ENCODE measurements around the gene SLC25A47. TPM values are rescaled to one million over a fixed set of nuclear protein-coding genes. Genes with fewer than 3 reads are reported as not detected.
"Not testable (repeated sequence)": the region's sequence is repeated elsewhere in the genome, so short reads cannot be mapped to it uniquely, and the experiment has no call there.

The SLC25A47 gene
- polyA plus RNA-seq, 4 donors, result 0.05 TPM; not detected in 3

DNA sequence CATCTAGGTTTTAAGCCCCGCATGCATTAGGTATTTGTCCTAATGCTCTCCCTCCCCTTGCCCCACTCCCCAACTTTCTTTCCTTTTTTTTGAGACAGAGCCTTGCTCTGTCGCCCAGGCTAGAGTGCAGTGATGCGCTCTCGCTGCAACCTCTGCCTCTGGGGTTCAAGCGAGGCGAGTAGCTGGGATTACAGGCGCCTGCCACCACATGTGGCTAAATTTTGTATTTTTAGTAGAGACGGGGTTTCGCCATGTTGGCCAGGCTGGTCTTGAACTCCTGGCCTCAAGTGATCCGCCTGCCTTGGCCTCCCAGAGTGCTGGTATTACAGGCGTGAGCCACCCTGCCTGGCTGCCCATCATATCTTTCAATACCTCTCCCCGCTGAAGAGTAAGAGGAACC lies 19.7 kb downstream of the SLC25A47 start:
- DNase-seq (ENCODE audit: low read depth in 4 of 4, low spot score in 3 of 4), result not testable (repeated sequence)

DNA sequence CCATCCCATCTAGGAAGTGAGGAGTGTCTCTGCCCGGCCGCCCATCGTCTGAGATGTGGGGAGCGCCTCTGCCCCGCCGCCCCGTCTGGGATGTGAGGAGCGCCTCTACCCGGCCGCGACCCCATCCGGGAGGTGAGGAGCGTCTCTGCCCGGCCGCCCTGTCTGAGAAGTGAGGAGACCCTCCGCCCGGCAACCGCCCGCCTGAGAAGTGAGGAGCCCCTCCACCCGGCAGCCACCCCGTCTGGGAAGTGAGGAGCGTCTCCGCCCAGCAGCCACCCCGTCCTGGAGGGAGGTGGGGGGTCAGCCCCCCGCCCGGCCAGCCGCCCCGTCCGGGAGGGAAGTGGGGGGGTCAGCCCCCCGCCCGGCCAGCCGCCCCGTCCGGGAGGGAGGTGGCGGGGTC lies 21.5 kb downstream of the SLC25A47 start:
- not testable (repeated sequence) for DNase-seq (ENCODE audit: low read depth in 4 of 4, low spot score in 3 of 4)

DNA sequence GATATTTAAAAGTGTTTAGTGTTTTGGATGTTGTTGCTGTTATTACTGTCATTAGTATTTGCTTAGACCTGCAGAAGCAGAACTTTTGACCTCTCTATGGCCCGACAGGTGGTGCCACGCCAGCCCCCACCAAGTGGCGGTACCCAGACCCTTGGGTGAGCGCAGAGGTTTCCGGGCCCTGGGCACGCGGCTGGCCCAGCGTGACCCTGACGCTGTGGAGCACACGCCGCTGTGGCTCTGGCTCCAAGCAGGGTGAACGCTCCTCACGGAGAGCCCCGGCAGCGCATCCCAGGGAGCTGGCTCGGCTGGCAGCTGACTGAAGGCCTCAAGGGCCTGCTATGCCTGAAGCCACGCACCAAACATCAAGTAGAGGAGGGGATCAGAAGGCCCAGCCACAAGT lies 22.6 kb downstream of the SLC25A47 start:
- DNase-seq (ENCODE audit: low read depth in 4 of 4, low spot score in 3 of 4), result no peak

DNA sequence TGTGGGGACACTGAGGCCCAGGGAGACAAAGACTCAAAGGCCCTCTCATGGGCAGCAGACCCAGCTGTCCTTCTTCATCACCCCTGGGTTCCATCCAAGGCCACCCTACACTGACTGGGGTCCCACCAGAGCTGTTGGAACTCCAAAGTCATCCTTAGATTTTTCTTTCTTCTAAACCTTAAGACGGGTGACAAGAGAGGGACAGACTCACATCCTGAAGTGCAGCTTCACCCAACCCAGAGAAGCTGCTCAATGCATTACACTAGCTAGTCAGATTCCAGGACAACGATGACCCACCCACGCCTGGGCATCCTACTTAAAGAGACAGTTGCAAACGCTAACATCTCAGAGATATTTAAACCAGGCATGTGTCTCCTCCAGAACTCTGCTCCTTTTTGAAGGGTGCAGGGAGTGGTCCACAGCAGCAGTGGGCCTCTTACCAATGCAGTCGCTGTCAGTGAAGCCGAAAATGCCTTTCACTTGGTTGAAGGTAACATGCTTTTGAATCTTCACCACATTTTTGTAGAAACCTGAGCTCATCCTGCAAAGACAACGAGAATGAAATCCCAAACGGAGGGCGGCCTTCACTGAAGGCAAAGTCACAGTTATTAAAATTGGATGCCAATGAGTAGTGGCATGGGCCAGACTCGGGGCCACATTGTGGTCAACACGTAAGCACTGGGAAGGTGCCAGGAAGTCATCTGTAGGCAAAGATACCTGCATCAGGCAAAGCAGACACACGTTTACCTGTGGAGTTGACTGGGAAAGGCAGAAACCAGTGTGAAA lies 23.4 kb downstream of the SLC25A47 start:
- no peak for DNase-seq (ENCODE audit: low read depth in 4 of 4, low spot score in 3 of 4)

DNA sequence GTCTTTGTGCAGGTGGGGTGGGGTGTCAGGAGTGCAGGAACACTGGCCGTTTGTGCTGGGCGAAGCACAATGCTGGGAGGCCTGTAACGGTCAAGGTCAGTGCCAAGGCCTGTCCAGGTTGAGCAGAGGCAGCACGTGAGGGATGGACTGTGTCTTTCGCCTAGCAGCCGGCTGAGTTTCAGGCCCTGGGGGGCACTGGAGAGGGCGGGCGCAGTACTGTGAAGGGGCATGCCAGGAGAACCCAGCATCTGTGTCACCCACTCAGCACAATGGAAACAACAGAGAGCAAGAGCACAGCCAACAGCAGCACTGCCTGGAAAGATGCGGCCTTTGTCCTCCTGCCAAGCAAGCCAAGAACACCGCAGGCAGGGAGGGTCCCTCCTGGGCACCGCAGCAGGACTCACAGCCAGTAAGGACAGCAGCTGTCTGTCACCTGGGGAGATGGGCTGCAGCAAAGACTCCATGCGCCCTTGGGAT lies 25.2 kb downstream of the SLC25A47 start:
- no peak for DNase-seq (ENCODE audit: low read depth in 4 of 4, low spot score in 3 of 4)

DNA sequence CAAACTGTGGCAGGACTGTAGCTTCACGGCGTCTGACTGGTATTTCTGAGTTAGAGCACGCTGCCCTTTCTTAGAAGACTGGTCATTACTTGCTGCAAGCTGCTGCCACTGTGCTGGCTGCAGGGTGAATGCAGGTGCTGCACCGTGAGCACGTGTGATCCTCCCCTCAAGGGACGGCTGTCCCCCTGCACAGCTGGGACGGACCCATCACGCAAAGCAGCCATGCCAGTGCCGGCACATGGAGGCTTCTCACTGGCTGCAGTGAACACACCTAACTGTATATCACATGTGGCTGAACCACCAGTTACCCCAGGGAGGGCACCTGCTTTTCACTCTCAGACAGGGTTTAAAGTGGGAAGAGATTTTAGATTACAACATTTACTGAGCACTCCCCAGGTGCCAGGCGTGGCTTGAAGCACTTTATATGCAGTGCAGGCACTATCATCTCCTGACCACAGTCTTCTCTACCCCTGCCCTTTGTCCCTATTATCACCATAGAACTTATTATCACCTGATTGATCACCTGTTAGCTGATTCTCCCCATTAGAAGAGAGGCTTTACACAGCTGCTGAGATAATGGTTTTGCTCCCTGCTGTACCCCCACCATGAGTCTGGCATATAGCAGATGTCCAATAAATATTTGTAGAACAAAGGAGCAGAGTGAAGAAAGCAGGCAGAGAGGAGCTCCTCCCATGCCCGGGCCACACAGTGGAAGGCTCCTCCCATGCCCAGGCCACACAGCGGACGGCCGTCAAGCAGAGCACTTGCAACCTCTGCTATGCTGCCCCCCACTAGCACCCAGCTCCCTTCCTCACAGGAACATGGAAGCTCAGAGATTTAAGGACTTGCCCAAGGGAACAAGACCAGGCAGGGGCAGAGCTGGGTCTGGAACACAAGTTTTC lies 25.9 kb downstream of the SLC25A47 start:
- DNase-seq (ENCODE audit: low read depth in 4 of 4, low spot score in 3 of 4), result no peak

DNA sequence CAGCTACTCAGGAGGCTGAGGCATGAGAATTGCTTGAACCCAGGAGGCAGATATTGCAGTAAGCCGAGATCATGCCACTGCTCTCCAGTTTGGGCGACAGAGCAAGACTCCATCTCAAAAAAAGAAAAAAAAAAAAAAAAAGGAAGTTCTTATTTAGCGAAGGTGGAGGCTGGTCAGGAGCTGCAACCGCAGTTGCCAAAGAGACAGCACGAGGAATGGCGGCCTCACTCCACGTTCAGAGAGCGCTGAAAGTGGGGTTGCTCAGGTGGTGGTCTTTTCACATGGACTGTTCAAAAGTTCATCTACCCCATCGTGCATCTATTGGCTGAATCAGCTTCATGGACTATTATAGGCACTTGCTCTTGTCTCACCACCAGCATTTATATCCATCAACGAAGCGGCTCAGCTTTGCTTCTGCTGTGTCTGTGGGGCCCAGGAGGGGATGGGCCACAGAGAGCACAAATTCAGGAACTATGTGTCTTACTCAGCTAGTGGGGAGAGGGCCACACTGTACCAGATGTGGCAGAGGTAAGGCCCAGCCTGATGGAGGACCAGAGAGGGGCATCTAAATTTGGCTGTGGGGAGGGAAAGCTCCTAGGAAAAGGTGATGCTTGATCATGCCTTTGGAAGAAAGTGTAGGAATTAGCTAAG lies 27.3 kb downstream of the SLC25A47 start:
- no peak for DNase-seq (ENCODE audit: low read depth in 4 of 4, low spot score in 3 of 4)

DNA sequence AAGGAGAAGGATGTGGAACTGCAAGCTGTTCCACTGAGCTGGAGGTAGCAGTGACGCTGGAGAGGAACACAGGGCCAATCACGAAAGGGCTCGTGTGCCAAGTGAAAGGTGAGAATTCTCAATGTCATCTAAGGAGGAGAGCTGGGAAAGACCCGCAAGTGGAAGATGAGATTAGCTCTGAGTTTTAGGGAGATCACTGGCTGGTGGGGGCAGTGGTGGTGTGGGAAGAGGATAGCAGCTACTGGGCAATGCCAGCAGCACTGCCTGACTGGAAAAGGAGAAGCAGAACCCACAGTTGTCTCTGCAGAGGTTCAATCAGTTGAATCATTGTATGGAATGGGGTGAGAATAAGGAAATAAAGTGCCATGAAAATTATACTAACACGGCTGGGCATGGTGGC lies 27.8 kb downstream of the SLC25A47 start:
- no peak for DNase-seq (ENCODE audit: low read depth in 4 of 4, low spot score in 3 of 4)

DNA sequence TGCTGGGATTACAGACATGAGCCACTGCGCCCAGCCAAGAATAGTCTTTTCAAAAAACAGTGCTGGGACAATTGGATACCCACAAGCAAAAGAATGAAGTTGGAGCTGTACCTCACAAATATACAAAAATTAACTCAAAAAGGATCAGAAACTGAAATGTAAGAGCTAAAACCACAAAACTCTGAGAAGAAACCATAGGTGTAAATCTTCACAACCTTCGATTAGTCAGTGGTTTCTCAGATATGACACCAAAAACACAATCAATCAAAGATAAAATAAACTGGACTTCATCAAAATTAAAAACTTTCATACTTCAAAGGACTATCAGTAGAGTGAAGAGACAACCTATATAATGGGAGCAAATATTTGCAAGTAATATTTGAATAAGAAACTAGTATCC lies 35.3 kb downstream of the SLC25A47 start:
- DNase-seq (ENCODE audit: low read depth in 4 of 4, low spot score in 3 of 4), result no peak

DNA sequence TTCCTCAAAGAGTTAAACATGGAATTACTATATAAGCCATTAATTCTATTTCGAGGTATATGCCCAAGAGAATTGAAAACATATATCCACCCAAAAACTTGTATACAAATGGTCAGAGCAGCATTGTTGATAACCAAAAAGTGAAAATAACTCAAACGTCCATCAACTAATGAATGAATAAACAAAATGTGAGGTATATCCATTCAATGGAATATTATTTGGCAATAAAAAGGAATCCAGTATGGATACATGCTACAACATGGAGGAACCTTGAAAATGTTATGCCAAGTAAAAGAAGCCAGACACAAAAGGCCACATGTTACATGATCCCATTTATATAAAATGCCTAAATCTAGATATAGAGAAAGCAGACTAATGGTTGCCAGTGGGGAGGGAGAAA lies 36.0 kb downstream of the SLC25A47 start:
- DNase-seq (ENCODE audit: low read depth in 4 of 4, low spot score in 3 of 4), result no peak

DNA sequence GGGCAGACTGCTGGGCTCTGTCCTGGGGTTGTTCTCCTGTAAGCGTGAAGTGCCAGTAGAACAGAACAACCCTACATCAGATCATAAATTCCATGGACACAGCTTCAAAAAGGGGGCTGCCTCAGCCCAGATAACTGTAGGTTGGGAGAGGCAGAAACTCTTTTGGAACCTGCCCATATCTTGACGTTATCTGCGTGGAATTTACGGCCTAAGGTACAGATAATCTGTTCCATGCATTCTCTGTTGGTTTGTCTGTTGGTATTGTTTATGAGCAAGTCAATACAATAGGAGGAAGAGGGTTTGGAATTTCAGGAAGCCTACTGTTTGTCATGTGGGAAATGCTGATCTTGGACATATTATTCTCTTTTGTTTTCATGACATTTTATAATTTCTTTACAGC lies 36.7 kb downstream of the SLC25A47 start:
- no peak for DNase-seq (ENCODE audit: low read depth in 4 of 4, low spot score in 3 of 4)

DNA sequence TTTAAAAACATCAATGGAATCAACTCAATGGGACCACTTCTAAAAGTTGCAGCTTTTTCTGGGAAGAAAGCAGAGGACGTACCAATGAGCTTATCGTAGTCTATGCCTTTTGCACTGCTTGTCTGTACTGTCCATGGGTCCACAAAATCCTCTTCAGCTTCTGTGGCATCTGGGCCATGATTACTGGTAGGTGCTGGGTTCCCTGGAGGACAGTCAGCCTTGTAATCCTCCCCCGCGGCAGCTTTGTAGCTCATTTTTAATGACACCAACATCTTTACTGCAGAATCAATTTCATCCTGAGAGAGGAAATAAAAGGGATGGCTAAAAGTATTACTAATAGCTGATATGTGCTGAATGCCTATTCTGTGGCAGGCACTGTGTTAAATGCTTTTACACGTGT lies 38.5 kb downstream of the SLC25A47 start:
- DNase-seq (ENCODE audit: low read depth in 4 of 4, low spot score in 3 of 4), result no peak

DNA sequence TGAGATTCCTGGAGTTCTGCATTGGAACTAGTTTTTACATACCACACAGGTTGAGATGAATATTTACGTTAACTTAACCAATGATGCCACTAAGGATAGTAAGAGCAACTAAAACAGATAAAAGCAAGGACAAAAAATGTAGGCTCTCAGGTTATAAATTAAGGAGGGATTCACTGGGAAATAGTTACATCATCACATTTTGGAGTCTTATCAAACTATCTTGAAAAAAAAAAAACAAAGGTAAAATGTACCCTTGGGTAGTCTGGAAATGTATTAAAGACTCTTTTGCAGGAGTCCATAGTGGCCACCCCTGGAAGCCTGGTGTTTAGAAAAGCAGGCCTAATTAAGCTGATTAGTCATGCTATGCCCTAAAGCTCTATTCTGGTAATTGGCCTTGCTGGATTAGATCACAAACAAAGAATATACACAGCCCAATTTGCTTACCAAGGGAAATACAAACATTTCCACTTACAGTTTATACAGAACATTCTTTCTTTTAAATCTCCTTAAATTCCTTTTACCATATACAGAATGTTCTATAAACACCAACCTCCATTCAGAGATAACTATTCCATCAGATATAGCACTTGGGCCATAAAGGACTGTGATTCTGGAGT lies 39.3 kb downstream of the SLC25A47 start:
- no peak for DNase-seq (ENCODE audit: low read depth in 4 of 4, low spot score in 3 of 4)

DNA sequence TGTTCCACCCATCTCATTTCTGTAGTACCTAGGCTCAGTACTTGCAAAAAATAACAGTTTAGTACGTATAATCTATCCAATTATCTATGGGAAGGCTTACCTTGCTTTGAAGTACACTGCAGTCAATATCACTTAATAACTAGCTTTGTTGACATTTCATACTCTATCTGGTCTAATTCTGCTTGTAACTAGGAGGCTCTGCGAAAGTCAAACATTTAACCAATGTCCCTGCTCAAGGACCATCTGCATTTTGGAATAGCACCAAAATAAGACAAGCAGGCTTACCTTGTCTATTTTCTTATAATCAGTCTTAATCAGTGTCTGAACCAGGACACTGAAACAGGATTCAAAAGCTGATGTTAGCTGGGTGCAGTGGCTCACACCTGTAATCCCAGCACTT lies 39.9 kb downstream of the SLC25A47 start:
- DNase-seq (ENCODE audit: low read depth in 4 of 4, low spot score in 3 of 4), result no peak

DNA sequence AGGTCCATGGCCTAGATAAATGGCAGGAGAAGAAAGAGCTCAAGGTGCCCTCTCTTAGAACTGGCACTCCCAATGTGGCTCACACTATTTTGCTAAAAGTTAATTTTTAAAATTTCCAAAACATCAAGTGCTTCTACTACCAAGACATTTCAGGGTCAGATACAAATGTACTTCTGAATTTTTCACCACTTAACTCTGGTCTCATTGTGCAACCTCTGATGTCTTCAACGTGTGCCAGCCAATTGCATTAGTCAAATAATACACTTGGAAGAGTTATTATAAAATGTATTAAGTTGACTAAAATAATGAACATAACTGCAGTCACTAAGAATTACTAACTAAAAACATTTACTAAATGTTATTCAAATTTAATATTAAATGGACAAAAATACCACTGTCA lies 41.3 kb downstream of the SLC25A47 start:
- DNase-seq (ENCODE audit: low read depth in 4 of 4, low spot score in 3 of 4), result no peak

DNA sequence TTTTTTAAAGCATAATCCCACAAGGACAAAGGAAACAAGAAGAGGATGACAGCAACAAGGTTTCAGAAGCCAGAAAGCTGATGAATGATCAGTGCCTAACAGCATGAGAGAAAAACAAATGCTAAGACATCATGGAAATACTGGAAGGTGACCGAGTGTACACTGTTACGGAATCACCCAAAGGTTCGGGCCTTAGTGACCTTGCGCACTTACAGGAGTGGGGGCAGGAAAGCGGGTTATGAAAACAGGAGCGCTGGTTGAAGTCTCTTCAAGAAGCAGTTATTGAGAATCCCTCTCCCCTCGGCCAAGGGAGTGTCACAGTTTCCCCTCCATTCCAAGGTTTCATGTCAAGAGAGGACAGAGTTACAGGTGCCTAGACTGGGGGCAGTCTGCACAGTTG lies 42.6 kb downstream of the SLC25A47 start:
- DNase-seq (ENCODE audit: low read depth in 4 of 4, low spot score in 3 of 4), result no peak

DNA sequence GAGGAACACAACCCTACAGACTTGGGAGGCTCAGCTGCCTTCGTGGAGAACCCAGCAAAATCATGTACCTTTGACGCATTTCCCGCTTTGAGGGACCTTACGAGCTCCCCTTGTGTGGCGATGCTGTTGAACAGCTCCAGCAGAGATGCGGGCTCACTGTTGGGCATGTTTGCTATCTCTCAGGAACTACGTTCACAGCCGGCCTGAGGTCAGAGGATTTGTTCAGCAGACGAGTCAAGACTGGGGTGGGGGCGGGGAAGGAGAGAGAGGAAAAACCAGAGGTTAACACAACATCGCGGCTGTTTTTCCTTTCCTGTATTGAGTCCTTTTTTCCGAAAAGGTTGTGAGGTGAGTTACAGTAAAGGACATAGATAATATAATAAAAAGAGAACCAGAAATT lies 45.9 kb downstream of the SLC25A47 start:
- DNase-seq (ENCODE audit: low read depth in 4 of 4, low spot score in 3 of 4), result no peak

DNA sequence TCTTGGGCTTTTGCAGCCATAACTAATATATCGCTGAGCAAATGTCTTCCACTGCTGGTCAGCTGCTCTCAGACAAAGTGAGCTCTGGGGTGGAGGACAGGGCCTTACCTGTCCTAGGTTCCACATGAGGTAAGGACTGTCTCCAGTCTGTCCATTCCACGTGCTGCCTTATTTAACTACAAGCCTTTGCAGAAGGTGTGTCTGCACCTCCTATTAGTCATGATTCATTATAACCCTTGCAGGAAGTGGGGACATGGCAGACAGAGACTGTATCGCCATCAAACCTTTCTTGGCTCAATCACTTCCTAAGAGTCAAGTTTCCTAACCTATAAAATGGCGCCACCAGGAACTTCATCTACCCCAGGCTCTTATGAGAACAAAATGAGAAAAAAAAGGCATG lies 46.9 kb downstream of the SLC25A47 start:
- no peak for DNase-seq (ENCODE audit: low read depth in 4 of 4, low spot score in 3 of 4)

DNA sequence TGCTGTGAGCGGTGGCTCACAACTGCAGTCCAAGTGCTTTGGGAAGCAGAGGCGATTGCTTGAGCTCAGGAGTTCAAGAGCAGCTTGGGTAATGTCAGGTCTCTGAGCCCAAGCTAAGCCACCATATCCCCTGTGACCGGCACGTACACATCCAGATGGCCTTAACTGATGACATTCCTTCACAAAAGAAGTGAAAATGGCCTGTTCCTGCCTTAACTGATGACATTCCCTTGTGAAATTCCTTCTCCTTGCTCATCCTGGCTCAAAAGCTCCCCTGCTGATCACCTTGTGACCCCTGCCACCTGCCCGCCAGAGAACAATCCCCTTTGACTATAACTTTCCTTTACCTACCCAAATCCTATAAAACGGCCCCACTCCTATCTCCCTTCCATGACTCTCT lies 48.6 kb downstream of the SLC25A47 start:
- no peak for DNase-seq (ENCODE audit: low read depth in 4 of 4, low spot score in 3 of 4)

DNA sequence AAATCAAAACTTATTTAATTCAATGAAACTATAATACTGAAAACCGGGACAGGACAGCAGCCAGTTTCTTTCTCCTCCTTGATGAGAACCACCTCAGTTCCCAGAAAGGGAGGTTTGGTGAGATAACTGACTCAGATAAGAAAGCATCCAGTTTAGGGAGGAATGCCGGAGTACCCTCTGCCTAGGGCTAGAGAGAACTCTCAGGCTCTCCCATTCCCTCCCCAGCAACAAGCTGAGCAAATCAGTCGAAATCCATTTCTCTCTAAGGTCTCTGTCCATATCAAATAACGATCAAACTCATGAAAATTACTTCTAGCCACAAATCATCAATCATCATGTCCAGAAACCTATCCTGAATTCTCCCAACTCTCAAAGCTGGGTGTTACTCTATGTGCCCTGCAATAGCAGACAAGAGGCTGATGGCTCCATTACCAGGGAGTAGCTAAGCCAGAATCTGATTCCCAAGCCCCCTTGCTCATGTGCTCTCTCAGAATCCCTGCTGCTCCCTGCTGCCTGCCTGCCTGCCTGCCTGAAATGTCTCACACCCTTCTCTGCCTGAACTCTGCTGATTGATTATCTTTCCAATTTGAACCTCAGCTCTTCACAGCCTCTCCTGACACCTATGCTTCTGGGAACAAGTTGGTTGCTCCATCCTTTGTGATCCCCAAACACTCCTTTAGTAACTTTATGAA lies 49.4 kb downstream of the SLC25A47 start:
- DNase-seq (ENCODE audit: low read depth in 4 of 4, low spot score in 3 of 4), result no peak

Measured in right renal pelvis (tissue), 4 donors.